Measurements from ENCODE around the gene MME. TPM values are rescaled to one million over a fixed set of nuclear protein-coding genes. Genes with fewer than 3 reads are reported as not detected.

Gene MME
- total RNA-seq, 4 donors from 2014 or later: 1.5 to 96.1 (median 4.2) TPM

- H3K36me3 ChIP-seq: no peaks in the 10 kb centered on the region
- H3K27me3 ChIP-seq: no peaks in the 10 kb centered on the region
- intact Hi-C loops (cut with DNase I; ENCODE audit: low total_unique reads): no loop called here
- TF ChIP-seq POLR2A (IDR thresholded peaks at IDR 0.05) (no peak), CTCF (IDR thresholded peaks at IDR 0.05) (no peak)
- no peaks in the 10 kb centered on the region for H3K4me1 ChIP-seq
- H3K9me3 ChIP-seq: no peaks in the 10 kb centered on the region
- no peak for DNase-seq
- H3K27ac ChIP-seq: no peak overlapping the region
- no peak overlapping the region for H3K4me3 ChIP-seq
These were observed 113.7 kb downstream of the MME start for GRCh38 chr3:155193868-155194267.

GRCh38 chr3:155194973-155195957 is 115.1 kb downstream of the MME start:
- H3K9me3 ChIP-seq: no peaks in the 10 kb centered on the region
- no peaks in the 10 kb centered on the region for H3K36me3 ChIP-seq
- H3K4me1 ChIP-seq: no peaks in the 10 kb centered on the region
- DNase-seq: no peak
- no peak overlapping the region for H3K4me3 ChIP-seq
- H3K27me3 ChIP-seq: no peaks in the 10 kb centered on the region
- TF ChIP-seq POLR2A (IDR thresholded peaks at IDR 0.05): no peak
- no peak for TF ChIP-seq CTCF (IDR thresholded peaks at IDR 0.05)
- no peak overlapping the region for H3K27ac ChIP-seq
- intact Hi-C loops (cut with DNase I; ENCODE audit: low total_unique reads): no loop called here

- Histone ChIP-seq H3K27me3 (no peaks in the 10 kb centered on the region), H3K27ac (no peak overlapping the region), H3K4me3 (no peak overlapping the region), H3K9me3 (no peaks in the 10 kb centered on the region), H3K36me3 (no peaks in the 10 kb centered on the region), H3K4me1 (no peaks in the 10 kb centered on the region)
- intact Hi-C loops (cut with DNase I; ENCODE audit: low total_unique reads): no loop called here
- no peak for TF ChIP-seq CTCF (IDR thresholded peaks at IDR 0.05)
- no peak for TF ChIP-seq POLR2A (IDR thresholded peaks at IDR 0.05)
- no peak for DNase-seq
These were observed 116.3 kb downstream of the MME start for GRCh38 chr3:155196131-155197021.

GRCh38 chr3:155197786-155198185 is 117.7 kb downstream of the MME start:
- H3K9me3 ChIP-seq: no peaks in the 10 kb centered on the region
- no peaks in the 10 kb centered on the region for H3K4me1 ChIP-seq
- TF ChIP-seq CTCF (IDR thresholded peaks at IDR 0.05): no peak
- TF ChIP-seq POLR2A (IDR thresholded peaks at IDR 0.05): no peak
- H3K27ac ChIP-seq: no peak overlapping the region
- no peaks in the 10 kb centered on the region for H3K36me3 ChIP-seq
- H3K27me3 ChIP-seq: no peaks in the 10 kb centered on the region
- intact Hi-C loops (cut with DNase I; ENCODE audit: low total_unique reads): no loop called here
- DNase-seq: no peak
- no peak overlapping the region for H3K4me3 ChIP-seq

Measured in uterus (tissue), 4 donors.